Adipose tissue (tissue), 3 donors: Measurements from ENCODE around the gene SPAG7. TPM values are rescaled to one million over a fixed set of nuclear protein-coding genes. Genes with fewer than 3 reads are reported as not detected.
A peak's percentile ranks its signal among the peaks of the same experiment; 100 is the strongest.

Experiments used
- H3K27ac ChIP-seq: one replicate; pipeline ENCODE4 v1.5.1; 2013; ENCODE audit warnings: low read depth, low read length
- WGBS, 3 donors: extraction: QIAGEN DNeasy Blood & Tissue Kit; methylation state at CpG; one replicate each; pipeline ENCODE4 v1.1.7; 2013; 5-methylcytosine and 5-hydroxymethylcytosine counted together
- polyA plus RNA-seq, 3 donors: library from polyadenylated mRNA; stranded (reverse); fragments of 200-250 nt; gene quantifications; one replicate each; pipeline ENCODE4 v1.2.3, GENCODE V29; 2013
- donor health status: healthy with polysubstance abuse.
- donor health status: Bipolar disorder and iron deficiency.
- donor health status: healthy.

Gene SPAG7
- polyA plus RNA-seq = 10 to 100 TPM; 34.0 to 73.9 (median 73.1) TPM

GRCh38 chr17:4967539-4968485 is at the start of gene SPAG7:
TSS of gene SPAG7 (minus strand) at chr17:4967817. CDS start at chr17:4967804, 13 bp downstream.
- 0 to 1% (median 1%) methylated on average over 66 of the region's 66 CpGs for WGBS, 3 donors

GRCh38 chr17:5014357-5014756 is 46.7 kb upstream of the SPAG7 start:
- 83 to 89% (median 83%) methylated on average over 4 of the region's 4 CpGs for WGBS, 3 donors
- no peak overlapping the region for H3K27ac ChIP-seq

More at GRCh38 chr17:4967539-4968485, at the start of gene SPAG7:
- H3K27ac ChIP-seq = no peak within 1 kb of the TSS

- 75 to 86% (median 78%) methylated on average over 6 of the region's 6 CpGs for WGBS, 3 donors
- no peak overlapping the region for H3K27ac ChIP-seq
These were observed 44.3 kb upstream of the SPAG7 start for GRCh38 chr17:5011928-5012327.

GRCh38 chr17:5003214-5003867 is 35.7 kb upstream of the SPAG7 start:
- 94 to 96% (median 94%) methylated on average over 18 of the region's 18 CpGs for WGBS, 3 donors
- no peak overlapping the region for H3K27ac ChIP-seq

- WGBS, 3 donors = 92 to 94% (median 93%) methylated on average over 20 of the region's 20 CpGs
- H3K27ac ChIP-seq = no peak overlapping the region
These were observed 34.6 kb upstream of the SPAG7 start for GRCh38 chr17:5002121-5002788.

- no peak overlapping the region for H3K27ac ChIP-seq
- 40 to 67% (median 61%) methylated on average over 11 of the region's 11 CpGs for WGBS, 3 donors
These were observed 32.6 kb upstream of the SPAG7 start for GRCh38 chr17:5000237-5000639.

GRCh38 chr17:4999430-5000093 is 31.9 kb upstream of the SPAG7 start:
- no peak overlapping the region for H3K27ac ChIP-seq
- WGBS, 3 donors = 39 to 78% (median 69%) methylated on average over 12 of the region's 12 CpGs

GRCh38 chr17:4998732-4999429 is 31.3 kb upstream of the SPAG7 start:
- WGBS, 3 donors = 12 to 30% (median 20%) methylated on average over 14 of the region's 14 CpGs
- no peak overlapping the region for H3K27ac ChIP-seq

GRCh38 chr17:4998027-4998731 is 30.6 kb upstream of the SPAG7 start:
- H3K27ac ChIP-seq = no peak overlapping the region
- WGBS, 3 donors = 1 to 2% (median 2%) methylated on average over 42 to 55 of the region's 55 CpGs

- 0 to 1% (median 1%) methylated on average over 66 to 93 of the region's 93 CpGs for whole genome bisulfite sequencing, 3 donors
These were observed 29.8 kb upstream of the SPAG7 start, which contains the start of the genes INCA1 and KIF1C for GRCh38 chr17:4997302-4998026. TSS of gene INCA1 (minus strand) at chr17:4997522. CDS start at chr17:4994437, 3,085 bp downstream. TSS of gene KIF1C (plus strand) at chr17:4997950. CDS start at chr17:5000247, 2,297 bp downstream.

GRCh38 chr17:4994081-4994595 is 26.5 kb upstream of the SPAG7 start:
- no peak overlapping the region for H3K27ac ChIP-seq
- WGBS, 3 donors = 78 to 86% (median 84%) methylated on average over 6 of the region's 6 CpGs

More at GRCh38 chr17:4997302-4998026, 29.8 kb upstream of the SPAG7 start, which contains the start of the genes INCA1 and KIF1C:
- H3K27ac ChIP-seq = peak within 1 kb of the TSS; percentile 54

GRCh38 chr17:4987767-4988567 is 20.4 kb upstream of the SPAG7 start:
- H3K27ac ChIP-seq = peak overlapping the region; percentile 56
- WGBS, 3 donors = 1 to 7% (median 1%) methylated on average over 29 to 30 of the region's 30 CpGs

GRCh38 chr17:4986951-4987766 is 19.5 kb upstream of the SPAG7 start, which contains the start of gene CAMTA2:
TSS of gene CAMTA2 (minus strand) at chr17:4987675. CDS start at chr17:4986222, 1,453 bp downstream.
- peak within 1 kb of the TSS; percentile 56 for H3K27ac ChIP-seq
- WGBS, 3 donors = 0 to 2% (median 1%) methylated on average over 58 to 78 of the region's 78 CpGs

GRCh38 chr17:4986403-4986802 is 18.8 kb upstream of the SPAG7 start:
- 24 to 30% (median 29%) methylated on average over 5 of the region's 5 CpGs for WGBS, 3 donors
- H3K27ac ChIP-seq = no peak overlapping the region
